ENCODE results near the gene LRRTM4. TPM values are rescaled to one million over a fixed set of nuclear protein-coding genes. Genes with fewer than 3 reads are reported as not detected.
"Not testable (repeated sequence)": the region's sequence is repeated elsewhere in the genome, so short reads cannot be mapped to it uniquely, and the experiment has no call there.

The LRRTM4 gene
- total RNA-seq, 2 experiments from 2014 or later: not detected

- H3K27me3 Mint-ChIP-seq: no peaks in the 10 kb centered on the region
- intact Hi-C loops (cut with micrococcal nuclease): no loop called here
- ChIA-PET CTCF (no interaction called here), POLR2A (no interaction called here)
- DNase-seq: no peak
- H3K9me3 Mint-ChIP-seq: peaks cover 10% of the 10 kb centered on the region
- no peaks in the 10 kb centered on the region for H3K4me1 Mint-ChIP-seq (ENCODE audit: low read depth)
- no peaks in the 10 kb centered on the region for H3K36me3 Mint-ChIP-seq
- no peak overlapping the region for H3K4me3 Mint-ChIP-seq
- H3K27ac Mint-ChIP-seq: no peak overlapping the region
Measured at GRCh38 chr2:76829374-76830234, 692.6 kb downstream of the LRRTM4 start.

- intact Hi-C loops (cut with micrococcal nuclease): no loop called here
- H3K4me3 Mint-ChIP-seq: no peak overlapping the region
- no peak for DNase-seq
- no peaks in the 10 kb centered on the region for H3K27me3 Mint-ChIP-seq
- no peaks in the 10 kb centered on the region for H3K4me1 Mint-ChIP-seq (ENCODE audit: low read depth)
- H3K9me3 Mint-ChIP-seq: peaks cover 11% of the 10 kb centered on the region
- POLR2A ChIA-PET: no interaction called here
- no peaks in the 10 kb centered on the region for H3K36me3 Mint-ChIP-seq
- CTCF ChIA-PET: no interaction called here
- no peak overlapping the region for H3K27ac Mint-ChIP-seq
Measured at GRCh38 chr2:76826691-76827090, 695.5 kb downstream of the LRRTM4 start.

- Mint-ChIP-seq H3K27ac (no peak overlapping the region), H3K9me3 (peaks cover 11% of the 10 kb centered on the region), H3K27me3 (no peaks in the 10 kb centered on the region), H3K36me3 (no peaks in the 10 kb centered on the region), H3K4me3 (no peak overlapping the region), H3K4me1 (ENCODE audit: low read depth) (no peaks in the 10 kb centered on the region)
- POLR2A ChIA-PET: no interaction called here
- intact Hi-C loops (cut with micrococcal nuclease): no loop called here
- DNase-seq: no peak
- CTCF ChIA-PET: no interaction called here
Measured at GRCh38 chr2:76825140-76825970, 696.8 kb downstream of the LRRTM4 start.

GRCh38 chr2:76821731-76822130 is 700.4 kb downstream of the LRRTM4 start:
- intact Hi-C loops (cut with micrococcal nuclease): no loop called here

GRCh38 chr2:76813084-76813483 is 709.1 kb downstream of the LRRTM4 start:
- Mint-ChIP-seq H3K36me3 (no peaks in the 10 kb centered on the region), H3K27me3 (no peaks in the 10 kb centered on the region), H3K9me3 (peaks cover 18% of the 10 kb centered on the region), H3K4me3 (no peak overlapping the region), H3K4me1 (ENCODE audit: low read depth) (no peaks in the 10 kb centered on the region), H3K27ac (no peak overlapping the region)
- DNase-seq: no peak
- intact Hi-C loops (cut with micrococcal nuclease): no loop called here
- ChIA-PET POLR2A (no interaction called here), CTCF (no interaction called here)

More at GRCh38 chr2:76821731-76822130, 700.4 kb downstream of the LRRTM4 start:
- no peaks in the 10 kb centered on the region for H3K27me3 Mint-ChIP-seq
- ChIA-PET POLR2A (no interaction called here), CTCF (no interaction called here)
- H3K4me1 Mint-ChIP-seq (ENCODE audit: low read depth): no peaks in the 10 kb centered on the region
- H3K4me3 Mint-ChIP-seq: no peak overlapping the region
- H3K9me3 Mint-ChIP-seq: peaks cover 21% of the 10 kb centered on the region
- H3K36me3 Mint-ChIP-seq: no peaks in the 10 kb centered on the region
- H3K27ac Mint-ChIP-seq: no peak overlapping the region
- DNase-seq: no peak

- CTCF ChIA-PET: no interaction called here
- no peaks in the 10 kb centered on the region for H3K36me3 Mint-ChIP-seq
- intact Hi-C loops (cut with micrococcal nuclease): no loop called here
- POLR2A ChIA-PET: no interaction called here
- no peak overlapping the region for H3K27ac Mint-ChIP-seq
- no peak for DNase-seq
- peaks cover 14% of the 10 kb centered on the region for H3K9me3 Mint-ChIP-seq
- H3K4me3 Mint-ChIP-seq: no peak overlapping the region
- no peaks in the 10 kb centered on the region for H3K27me3 Mint-ChIP-seq
- no peaks in the 10 kb centered on the region for H3K4me1 Mint-ChIP-seq (ENCODE audit: low read depth)
Measured at GRCh38 chr2:76812156-76812555, 710.0 kb downstream of the LRRTM4 start.

- no peaks in the 10 kb centered on the region for H3K36me3 Mint-ChIP-seq
- H3K4me1 Mint-ChIP-seq (ENCODE audit: low read depth): no peaks in the 10 kb centered on the region
- CTCF ChIA-PET: no interaction called here
- no peaks in the 10 kb centered on the region for H3K27me3 Mint-ChIP-seq
- no peak for DNase-seq
- no peak overlapping the region for H3K4me3 Mint-ChIP-seq
- POLR2A ChIA-PET: no interaction called here
- H3K27ac Mint-ChIP-seq: no peak overlapping the region
- H3K9me3 Mint-ChIP-seq: peaks cover 15% of the 10 kb centered on the region
- intact Hi-C loops (cut with micrococcal nuclease): no loop called here
Measured at GRCh38 chr2:76809136-76809535, 713.0 kb downstream of the LRRTM4 start.

- H3K36me3 Mint-ChIP-seq: no peaks in the 10 kb centered on the region
- intact Hi-C loops (cut with micrococcal nuclease): no loop called here
- H3K9me3 Mint-ChIP-seq: peaks cover 15% of the 10 kb centered on the region
- no peaks in the 10 kb centered on the region for H3K27me3 Mint-ChIP-seq
- H3K4me1 Mint-ChIP-seq (ENCODE audit: low read depth): no peaks in the 10 kb centered on the region
- POLR2A ChIA-PET: no interaction called here
- no peak for DNase-seq
- CTCF ChIA-PET: no interaction called here
- no peak overlapping the region for H3K27ac Mint-ChIP-seq
- no peak overlapping the region for H3K4me3 Mint-ChIP-seq
Measured at GRCh38 chr2:76808732-76809131, 713.4 kb downstream of the LRRTM4 start.

GRCh38 chr2:76793647-76794334 is 728.4 kb downstream of the LRRTM4 start:
- intact Hi-C loops (cut with micrococcal nuclease): no loop called here
- CTCF ChIA-PET: no interaction called here
- Mint-ChIP-seq H3K4me3 (no peak overlapping the region), H3K36me3 (no peaks in the 10 kb centered on the region), H3K27me3 (no peaks in the 10 kb centered on the region), H3K27ac (no peak overlapping the region), H3K9me3 (peaks cover 19% of the 10 kb centered on the region), H3K4me1 (ENCODE audit: low read depth) (no peaks in the 10 kb centered on the region)
- POLR2A ChIA-PET: no interaction called here
- DNase-seq: no peak

GRCh38 chr2:76781313-76781712 is 740.9 kb downstream of the LRRTM4 start:
- intact Hi-C loops (cut with micrococcal nuclease); H3K4me3 Mint-ChIP-seq; POLR2A ChIA-PET; CTCF ChIA-PET; H3K36me3 Mint-ChIP-seq; H3K4me1 Mint-ChIP-seq (ENCODE audit: low read depth); DNase-seq; H3K27me3 Mint-ChIP-seq; H3K27ac Mint-ChIP-seq: not testable (repeated sequence)
- peaks cover 13% of the 10 kb centered on the region for H3K9me3 Mint-ChIP-seq

GRCh38 chr2:76763276-76763675 is 758.9 kb downstream of the LRRTM4 start:
- H3K36me3 Mint-ChIP-seq: no peaks in the 10 kb centered on the region
- no peak overlapping the region for H3K27ac Mint-ChIP-seq
- intact Hi-C loops (cut with micrococcal nuclease): no loop called here
- ChIA-PET CTCF (no interaction called here), POLR2A (no interaction called here)
- no peaks in the 10 kb centered on the region for H3K27me3 Mint-ChIP-seq
- no peak overlapping the region for H3K4me3 Mint-ChIP-seq
- H3K9me3 Mint-ChIP-seq: peaks cover 9% of the 10 kb centered on the region
- DNase-seq: no peak
- no peaks in the 10 kb centered on the region for H3K4me1 Mint-ChIP-seq (ENCODE audit: low read depth)

- H3K36me3 Mint-ChIP-seq: no peaks in the 10 kb centered on the region
- peaks cover 14% of the 10 kb centered on the region for H3K9me3 Mint-ChIP-seq
- no peaks in the 10 kb centered on the region for H3K27me3 Mint-ChIP-seq
- no peaks in the 10 kb centered on the region for H3K4me1 Mint-ChIP-seq (ENCODE audit: low read depth)
- H3K4me3 Mint-ChIP-seq: no peak overlapping the region
- no peak for DNase-seq
- no peak overlapping the region for H3K27ac Mint-ChIP-seq
- intact Hi-C loops (cut with micrococcal nuclease): no loop called here
- CTCF ChIA-PET: no interaction called here
- POLR2A ChIA-PET: no interaction called here
Measured at GRCh38 chr2:76760367-76760704, 761.8 kb downstream of the LRRTM4 start.

All from activated CD4-positive, alpha-beta memory T cell treated with anti-CD3 and anti-CD28 coated beads for 36 hours (primary cell).